Measurements from ENCODE around the gene IL4R. TPM values are rescaled to one million over a fixed set of nuclear protein-coding genes. Genes with fewer than 3 reads are reported as not detected.

Gene IL4R
- total and polyA plus RNA-seq, 12 donors = 5.0 to 28.9 (median 9.9) TPM

- Histone ChIP-seq H3K4me1 (no peaks in the 10 kb centered on the region), H3K27ac (no peak overlapping the region), H3K36me3 (peaks cover 0 to 100% (median 29%) of the 10 kb centered on the region in 9 donors), H3K27me3 (no peaks in the 10 kb centered on the region), H3K4me3 (no peak overlapping the region), H3K9me3 (peaks cover 0 to 3% (median 0%) of the 10 kb centered on the region in 11 donors)
- intact Hi-C loops (cut with DNase I) = loop anchor here in 2 of 10 donors (10.0 kb wide), 2 partner anchors 52 to 122 kb away; no protein-coding TSS in a partner anchor
- DNase-seq = no peak
- no peak for ATAC-seq
- TF ChIP-seq CTCF (IDR thresholded peaks at IDR 0.05) = no peak
- 83 to 85% methylated on average over 4 of the region's 4 CpGs for WGBS, 2 donors
Measured at GRCh38 chr16:27356794-27357193, 43.0 kb downstream of the IL4R start.

GRCh38 chr16:27359051-27359450 lies 45.3 kb downstream of the IL4R start:
- DNase-seq (no peak), ATAC-seq (no peak)
- no peak for TF ChIP-seq CTCF (IDR thresholded peaks at IDR 0.05)
- intact Hi-C loops (cut with DNase I) = loop anchor here in 2 of 10 donors (10.0 kb wide), 2 partner anchors 54 to 124 kb away; no protein-coding TSS in a partner anchor
- no peaks in the 10 kb centered on the region for H3K4me1 ChIP-seq
- WGBS, 2 donors = 83 to 87% methylated on average over 4 of the region's 4 CpGs
- H3K9me3 ChIP-seq = peaks cover 0 to 3% (median 0%) of the 10 kb centered on the region in 11 donors
- H3K27ac ChIP-seq = no peak overlapping the region
- H3K27me3 ChIP-seq = no peaks in the 10 kb centered on the region
- no peak overlapping the region for H3K4me3 ChIP-seq
- peaks cover 0 to 100% (median 15%) of the 10 kb centered on the region in 9 donors for H3K36me3 ChIP-seq

- DNase-seq (no peak), ATAC-seq (no peak)
- WGBS, 2 donors = 82 to 89% methylated on average over 6 of the region's 6 CpGs
- Histone ChIP-seq H3K9me3 (peaks cover 0 to 3% (median 0%) of the 10 kb centered on the region in 11 donors), H3K27ac (no peak overlapping the region), H3K4me1 (no peaks in the 10 kb centered on the region), H3K36me3 (peaks cover 0 to 100% (median 15%) of the 10 kb centered on the region in 9 donors), H3K4me3 (no peak overlapping the region), H3K27me3 (no peaks in the 10 kb centered on the region)
- no peak for TF ChIP-seq CTCF (IDR thresholded peaks at IDR 0.05)
- intact Hi-C loops (cut with DNase I) = loop anchor here in 5 of 10 donors (5.0 to 10.0 kb wide), 6 partner anchors 45 to 1525 kb away; partner anchors contain the start of gene IL4R (in 1 of the 5)
Measured at GRCh38 chr16:27359615-27360014, 45.8 kb downstream of the IL4R start.

GRCh38 chr16:27361987-27362386 lies 48.2 kb downstream of the IL4R start:
- Histone ChIP-seq H3K27me3 (no peaks in the 10 kb centered on the region), H3K36me3 (peaks cover 0 to 78% (median 15%) of the 10 kb centered on the region in 9 donors), H3K4me3 (no peak overlapping the region), H3K27ac (no peak overlapping the region), H3K4me1 (peaks cover 0 to 3% (median under 1%) of the 10 kb centered on the region in 9 donors), H3K9me3 (peaks cover 0 to 3% (median 0%) of the 10 kb centered on the region in 11 donors)
- DNase-seq = no peak
- intact Hi-C loops (cut with DNase I) = loop anchor here in 3 of 10 donors (5.0 to 10.0 kb wide), 4 partner anchors 47 to 1527 kb away; partner anchors contain the start of gene IL4R (in 1 of the 3)
- no peak for TF ChIP-seq CTCF (IDR thresholded peaks at IDR 0.05)
- 86 to 90% methylated on average over 3 of the region's 3 CpGs for WGBS, 2 donors
- no peak for ATAC-seq
